ENCODE data around the gene MOB3C. TPM values are rescaled to one million over a fixed set of nuclear protein-coding genes. Genes with fewer than 3 reads are reported as not detected.

Gene MOB3C
- total and polyA plus RNA-seq, 10 of the 15 experiments (the other 5 are each of a cell fraction or from before 2014, with no cell fraction given): 1.0 to 16.0 (median 9.4) TPM

DNA sequence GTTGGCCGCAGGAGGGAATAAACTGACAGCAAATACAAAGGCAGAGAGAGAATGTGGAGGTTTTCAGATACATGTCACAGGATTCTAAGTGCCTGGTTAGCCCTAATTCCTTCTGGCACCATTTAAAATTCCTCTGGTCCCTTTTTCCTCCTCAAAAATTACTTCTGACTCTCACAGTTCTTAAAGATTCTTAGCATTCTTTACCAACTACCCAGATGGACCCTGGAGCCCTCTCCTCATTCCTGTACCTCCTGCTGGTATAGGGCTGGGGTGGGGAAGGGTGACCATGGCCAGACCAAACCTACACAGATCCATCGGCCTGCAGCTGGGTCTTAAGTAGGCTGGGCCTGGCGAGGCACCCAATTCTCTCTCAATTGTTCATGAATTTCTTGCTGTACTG, 19.8 kb downstream of the MOB3C start:
- no peak overlapping the region for H3K9ac ChIP-seq (ENCODE audit: control insufficient read depth, insufficient read depth, low read length)
- ChIA-PET POLR2A (no interaction called here), CTCF (interaction anchor here (0.8 kb wide), 1 partner anchor 128 kb away, joined by 3 read pairs; no protein-coding TSS in a partner anchor), SMC1A (ENCODE audit: uncharacterized antibody, unreplicated experiment) (interaction anchor here (0.6 kb wide), 1 partner anchor 170 kb away, joined by 3 read pairs; no protein-coding TSS in a partner anchor), RAD21 (ENCODE audit: unreplicated experiment) (no interaction called here)
- in situ Hi-C loops (cut with MboI) (no loop called here), intact Hi-C loops (cut with micrococcal nuclease; ENCODE audit: unreplicated experiment) (no loop called here)
- no peak overlapping the region for H3K4me2 ChIP-seq (ENCODE audit: control insufficient read depth, insufficient read depth)
- no peaks in the 10 kb centered on the region for H3K79me2 ChIP-seq (ENCODE audit: control insufficient read depth, insufficient read depth, low read length)
- H3K27ac ChIP-seq (ENCODE audit: control insufficient read depth, insufficient read depth): no peak overlapping the region
- WGBS (ENCODE audit: insufficient coverage, insufficient replicate concordance, low lambda C conversion rate, missing lambda C conversion rate): 93% methylated on average over 3 of the region's 3 CpGs
- H4K20me1 ChIP-seq (ENCODE audit: control insufficient read depth, insufficient read depth): no peaks in the 10 kb centered on the region
- DNase-seq (ENCODE audit: low read depth, low spot score): no peak
- H3K9me3 ChIP-seq (replicated peaks; ENCODE audit: control insufficient read depth, insufficient read depth, low read length): no peaks in the 10 kb centered on the region
- H3K4me1 ChIP-seq (ENCODE audit: control insufficient read depth, insufficient read depth, low read length): 0 out of 2 replicates have a peak, but pooled peaks cover 3% of the 10 kb centered on the region
- FAIRE-seq: no peak
- no peak for ATAC-seq
- BruUV-seq (replicated peaks): no TSS peak
- TF ChIP-seq RAD51 (IDR thresholded peaks at IDR 0.05) (no peak), CEBPB (IDR thresholded peaks at IDR 0.05; ENCODE audit: borderline replicate concordance in 1 of 2, low read depth in 2 of 2, low read length in 2 of 2) (no peak)
- H3K27me3 ChIP-seq (replicated peaks in 1 of 2; ENCODE audit: control insufficient read depth in 2 of 2, insufficient read depth in 2 of 2, low read length in 1 of 2): no peaks in the 10 kb centered on the region
- H3K36me3 ChIP-seq (ENCODE audit: control insufficient read depth in 2 of 2, insufficient read depth in 2 of 2, low read length in 1 of 2): peaks cover 0 to 8% of the 10 kb centered on the region in 2 experiments; a peak in 1 of 4 replicates
- H3K4me3 ChIP-seq: no peak overlapping the region
- no peak overlapping the region for H2AFZ ChIP-seq (ENCODE audit: control insufficient read depth, low read depth, low read length)

DNA sequence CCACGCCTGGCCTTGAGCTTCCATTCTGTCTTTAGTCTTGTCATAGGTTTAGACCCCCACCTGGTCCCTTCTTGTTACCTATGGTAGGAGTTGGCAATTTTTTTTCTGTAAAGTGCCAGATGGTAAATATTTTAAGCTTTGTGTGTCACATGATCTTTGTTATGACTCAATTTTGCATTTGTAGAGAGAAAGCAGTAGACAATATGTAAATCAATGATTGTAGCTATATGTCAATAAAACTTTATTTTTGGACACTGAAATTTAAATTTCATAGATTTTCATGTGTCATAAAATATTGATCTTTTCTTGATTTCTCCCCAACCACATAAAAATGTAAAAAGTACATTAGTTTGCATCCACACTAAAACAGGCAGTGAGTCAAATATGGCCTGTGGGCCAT, 20.6 kb downstream of the MOB3C start:
- CTCF ChIA-PET: no interaction called here
- no TSS peak for BruUV-seq (replicated peaks)

More for the DNA sequence above, 20.6 kb downstream of the MOB3C start:
- Histone ChIP-seq H3K9me3 (replicated peaks; ENCODE audit: control insufficient read depth, insufficient read depth, low read length) (no peaks in the 10 kb centered on the region), H3K79me2 (ENCODE audit: control insufficient read depth, insufficient read depth, low read length) (no peaks in the 10 kb centered on the region), H3K36me3 (ENCODE audit: control insufficient read depth in 2 of 2, insufficient read depth in 2 of 2, low read length in 1 of 2) (peaks cover 3 to 8% of the 10 kb centered on the region in 2 experiments; a peak in 3 of 4 replicates), H3K27me3 (replicated peaks in 1 of 2; ENCODE audit: control insufficient read depth in 2 of 2, insufficient read depth in 2 of 2, low read length in 1 of 2) (no peaks in the 10 kb centered on the region), H2AFZ (ENCODE audit: control insufficient read depth, low read depth, low read length) (no peak overlapping the region), H3K27ac (ENCODE audit: control insufficient read depth, insufficient read depth) (no peak overlapping the region), H3K9ac (ENCODE audit: control insufficient read depth, insufficient read depth, low read length) (no peak overlapping the region), H3K4me1 (ENCODE audit: control insufficient read depth, insufficient read depth, low read length) (0 out of 2 replicates have a peak, but pooled peaks cover 3% of the 10 kb centered on the region), H3K4me2 (ENCODE audit: control insufficient read depth, insufficient read depth) (no peak overlapping the region), H3K4me3 (no peak overlapping the region), H4K20me1 (ENCODE audit: control insufficient read depth, insufficient read depth) (no peaks in the 10 kb centered on the region)
- ATAC-seq (no peak), DNase-seq (ENCODE audit: low read depth, low spot score) (no peak), FAIRE-seq (no peak)
- ChIA-PET SMC1A (ENCODE audit: uncharacterized antibody, unreplicated experiment) (interaction anchor here (1.1 kb wide), 1 partner anchor 20 kb away, joined by 3 read pairs; no protein-coding TSS in a partner anchor), POLR2A (interaction anchor here (1.1 kb wide), 1 partner anchor 11 kb away, joined by 6 read pairs; no protein-coding TSS in a partner anchor), RAD21 (ENCODE audit: unreplicated experiment) (no interaction called here)
- TF ChIP-seq TARDBP (IDR thresholded peaks at IDR 0.05; ENCODE audit: borderline replicate concordance): no peak
- TF ChIP-seq, protein P1, sequence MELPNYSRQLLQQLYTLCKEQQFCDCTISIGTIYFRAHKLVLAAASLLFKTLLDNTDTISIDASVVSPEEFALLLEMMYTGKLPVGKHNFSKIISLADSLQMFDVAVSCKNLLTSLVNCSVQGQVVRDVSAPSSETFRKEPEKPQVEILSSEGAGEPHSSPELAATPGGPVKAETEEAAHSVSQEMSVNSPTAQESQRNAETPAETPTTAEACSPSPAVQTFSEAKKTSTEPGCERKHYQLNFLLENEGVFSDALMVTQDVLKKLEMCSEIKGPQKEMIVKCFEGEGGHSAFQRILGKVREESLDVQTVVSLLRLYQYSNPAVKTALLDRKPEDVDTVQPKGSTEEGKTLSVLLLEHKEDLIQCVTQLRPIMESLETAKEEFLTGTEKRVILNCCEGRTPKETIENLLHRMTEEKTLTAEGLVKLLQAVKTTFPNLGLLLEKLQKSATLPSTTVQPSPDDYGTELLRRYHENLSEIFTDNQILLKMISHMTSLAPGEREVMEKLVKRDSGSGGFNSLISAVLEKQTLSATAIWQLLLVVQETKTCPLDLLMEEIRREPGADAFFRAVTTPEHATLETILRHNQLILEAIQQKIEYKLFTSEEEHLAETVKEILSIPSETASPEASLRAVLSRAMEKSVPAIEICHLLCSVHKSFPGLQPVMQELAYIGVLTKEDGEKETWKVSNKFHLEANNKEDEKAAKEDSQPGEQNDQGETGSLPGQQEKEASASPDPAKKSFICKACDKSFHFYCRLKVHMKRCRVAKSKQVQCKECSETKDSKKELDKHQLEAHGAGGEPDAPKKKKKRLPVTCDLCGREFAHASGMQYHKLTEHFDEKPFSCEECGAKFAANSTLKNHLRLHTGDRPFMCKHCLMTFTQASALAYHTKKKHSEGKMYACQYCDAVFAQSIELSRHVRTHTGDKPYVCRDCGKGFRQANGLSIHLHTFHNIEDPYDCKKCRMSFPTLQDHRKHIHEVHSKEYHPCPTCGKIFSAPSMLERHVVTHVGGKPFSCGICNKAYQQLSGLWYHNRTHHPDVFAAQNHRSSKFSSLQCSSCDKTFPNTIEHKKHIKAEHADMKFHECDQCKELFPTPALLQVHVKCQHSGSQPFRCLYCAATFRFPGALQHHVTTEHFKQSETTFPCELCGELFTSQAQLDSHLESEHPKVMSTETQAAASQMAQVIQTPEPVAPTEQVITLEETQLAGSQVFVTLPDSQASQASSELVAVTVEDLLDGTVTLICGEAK (IDR thresholded peaks at IDR 0.05; ENCODE audit: borderline replicate concordance): peak; percentile 58
- no peak for TF ChIP-seq POU2F2 (IDR thresholded peaks at IDR 0.05; ENCODE audit: borderline replicate concordance, low read depth, low read length)
- intact Hi-C loops (cut with micrococcal nuclease; ENCODE audit: unreplicated experiment): no loop called here
- in situ Hi-C loops (cut with MboI): no loop called here
- WGBS (ENCODE audit: insufficient coverage, insufficient replicate concordance, low lambda C conversion rate, missing lambda C conversion rate): 100% methylated on average over 1 of the region's 1 CpG
